SK-N-MC (cell line): ENCODE measurements around the gene EXT2.

Source experiments
- EZH2 ChIP-seq: fragments of 200-600 bp; sonication (generic); IDR thresholded peaks from one replicate; pipeline ENCODE4 v1.6.1; 2017; ENCODE audit warnings: antibody characterized with exemption
- FOXP2 ChIP-seq: optimal IDR thresholded peaks from 2 replicates; pipeline ENCODE3; 2011; ENCODE audit warnings: mild to moderate bottlenecking, moderate library complexity; ENCODE audit not compliant: insufficient read depth; ENCODE audit errors: extremely low read length, control extremely low read depth
- POLR2AphosphoS5 ChIP-seq: IDR thresholded peaks from 2 replicates; pipeline ENCODE4 v1.6.1; 2012; ENCODE audit warnings: mild to moderate bottlenecking, low read depth, low read length, borderline replicate concordance

DNA sequence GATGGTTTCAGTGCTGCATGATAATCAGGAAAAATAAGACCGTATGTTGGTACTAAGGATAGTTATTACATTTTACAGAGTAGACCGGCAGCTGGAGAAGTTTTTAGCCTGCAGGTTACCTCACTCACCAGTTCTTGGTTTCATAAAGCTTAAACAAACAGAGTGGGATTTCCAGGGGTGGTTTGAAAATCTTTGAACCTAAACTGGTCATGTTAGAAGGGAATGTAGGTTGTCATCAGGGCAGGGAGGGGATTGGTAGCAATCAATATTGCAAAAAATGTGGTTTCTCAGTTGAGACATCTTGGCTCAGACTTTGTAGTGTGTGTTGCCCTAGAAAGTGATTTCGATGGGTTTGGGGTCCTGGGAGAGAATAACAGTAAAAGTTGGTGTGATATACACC is 17.5 kb downstream of the EXT2 start:
- TF ChIP-seq POLR2AphosphoS5 (no peak), EZH2 (no peak), FOXP2 (no peak)
